GM12892 (cell line): ENCODE measurements around the gene HDAC4.

ENCODE experiments used
- POLR2A ChIP-seq: IDR thresholded peaks from 2 replicates; pipeline ENCODE4 v1.6.1; 2011; ENCODE audit warnings: low read depth, low read length, control low read depth
- POLR2AphosphoS5 ChIP-seq: IDR thresholded peaks from 2 replicates; pipeline ENCODE4 v1.6.1; 2011; ENCODE audit warnings: low read depth, low read length, control low read depth
- TAF1 ChIP-seq: IDR thresholded peaks from 2 replicates; pipeline ENCODE4 v1.6.1; 2011; ENCODE audit warnings: low read depth, mild to moderate bottlenecking, control low read depth, low read length, borderline replicate concordance

- TF ChIP-seq POLR2A (no peak), POLR2AphosphoS5 (no peak), TAF1 (no peak)
Observed at GRCh38 chr2:239015901-239016675, 384.7 kb downstream of the HDAC4 start.
